Spleen (tissue), 7 donors: ENCODE results near the gene PI4K2B.

Source experiments
- CTCF ChIP-seq, 11 experiments: fragments of 200-600 bp in 7 of 11; fragments of 450-650 bp in 4 of 11; sonication (generic) in 4 of 11; IDR thresholded peaks in 8 of 11; conservative IDR thresholded peaks in 3 of 11; 1 replicate in 7 of 11; 2 replicates in 4 of 11; pipeline versions ENCODE4 v1.4.0 to v1.8.0; 2016 to 2021; ENCODE audit warnings: antibody characterized with exemption in 11 of 11, inconsistent platforms in 4 of 11, mild to moderate bottlenecking in 1 of 11
- POLR2A ChIP-seq, 3 donors: fragments of 450-650 bp; IDR thresholded peaks; one replicate each; pipeline ENCODE4 v1.5.1; 2017; ENCODE audit warnings: antibody characterized with exemption in 3 of 3, mild to moderate bottlenecking in 1 of 3
- POLR2AphosphoS5 ChIP-seq, 3 donors: sonication (generic); formaldehyde crosslinking; IDR thresholded peaks; one replicate each; pipeline ENCODE4 v1.5.1; 2017; ENCODE audit warnings: antibody characterized with exemption in 3 of 3
- donor health status: DM: no; HTN: no; CAD: no; lungs with moderate emphysema.
- donor health status: DM: no; HTN: no; CAD: no.
- donor health status: DM: no; HTN: no; CAD: no.

GRCh38 chr4:25233737-25234389 is at the start of gene PI4K2B:
- TF ChIP-seq POLR2AphosphoS5 (IDR thresholded peaks at IDR 0.05), result peak; percentile 91 to 95 (median 94)
- peak in 2 of 11 experiments; percentile 18 to 29 for TF ChIP-seq CTCF (IDR thresholded peaks at IDR 0.05 in 8 of 11, conservative IDR thresholded peaks at IDR 0.05 in 3 of 11)
- TF ChIP-seq POLR2A (IDR thresholded peaks at IDR 0.05), result peak in 1 of 3 donors; percentile 78
